Naive thymus-derived CD4-positive, alpha-beta T cell (primary cell): Measurements from ENCODE around the gene SRGAP1. TPM values are rescaled to one million over a fixed set of nuclear protein-coding genes. Genes with fewer than 3 reads are reported as not detected.

Experiments used
- ATAC-seq: fragments of 150-1000 bp; cut with Tn5 transposase; 2 replicates; pipeline ENCODE4 v1.10.0; 2021; ENCODE audit warnings: mild to moderate bottlenecking, moderate library complexity
- CTCF ChIA-PET: fragments of 350-600 bp; sonication (Branson Sonifier 250); formaldehyde crosslinking; loops from one replicate; lab custom pipeline; 2021; ENCODE audit warnings: antibody characterized with exemption; lab: Charles Lee
- POLR2A ChIA-PET: fragments of 350-600 bp; sonication (Branson Sonifier 250); formaldehyde crosslinking; loops from one replicate; lab custom pipeline; 2021; ENCODE audit warnings: antibody characterized with exemption, inconsistent platforms; lab: Charles Lee
- DNase-seq, 9 donors: peaks; one replicate each; pipeline versions ENCODE4 v3.0.0 to v3.0.0-alpha.2; 2020 to 2022; ENCODE audit warnings: mixed read lengths in 1 of 9
- H3K27ac ChIP-seq: one replicate; pipeline ENCODE4 v1.7.0; 2013; ENCODE audit warnings: mild to moderate bottlenecking, low read depth, low read length, moderate library complexity
- H3K27me3 ChIP-seq, 2 donors: one replicate each; pipeline ENCODE4 v1.7.0; 2013; ENCODE audit warnings: low read length in 2 of 2, mild to moderate bottlenecking in 2 of 2, moderate library complexity in 2 of 2; ENCODE audit not compliant: control insufficient read depth in 2 of 2, insufficient read depth in 2 of 2
- H3K36me3 ChIP-seq, 3 experiments: 1 replicate in 2 of 3; 2 replicates in 1 of 3; pipeline ENCODE4 v1.7.0; 2013; ENCODE audit warnings: low read length in 3 of 3, mild to moderate bottlenecking in 3 of 3, moderate library complexity in 1 of 3; ENCODE audit not compliant: insufficient read depth in 3 of 3, control insufficient read depth in 2 of 3
- H3K4me1 ChIP-seq, 2 donors: one replicate each; pipeline ENCODE4 v1.7.0; 2013; ENCODE audit warnings: low read length in 2 of 2, mild to moderate bottlenecking in 2 of 2, moderate library complexity in 1 of 2; ENCODE audit not compliant: control insufficient read depth in 2 of 2, insufficient read depth in 2 of 2
- H3K4me3 ChIP-seq: 2 replicates; pipeline ENCODE4 v1.7.0; 2013; ENCODE audit warnings: mild to moderate bottlenecking, low read length
- H3K9me3 ChIP-seq, 3 experiments: 1 replicate in 2 of 3; 2 replicates in 1 of 3; pipeline ENCODE4 v1.7.0; 2013; ENCODE audit warnings: low read length in 3 of 3; ENCODE audit not compliant: control insufficient read depth in 2 of 3
- H3K27ac Mint-ChIP-seq, 9 donors: one replicate each; pipeline ENCODE4 v1.8.0; 2020 to 2022; ENCODE audit warnings: mixed read lengths in 9 of 9, mild to moderate bottlenecking in 8 of 9, moderate library complexity in 5 of 9, inconsistent platforms in 2 of 9
- H3K27me3 Mint-ChIP-seq, 5 donors: one replicate each; pipeline ENCODE4 v1.8.0; 2021 to 2022; ENCODE audit warnings: mixed read lengths in 5 of 5, mild to moderate bottlenecking in 1 of 5
- H3K36me3 Mint-ChIP-seq, 5 donors: one replicate each; pipeline ENCODE4 v1.8.0; 2020 to 2022; ENCODE audit warnings: mixed read lengths in 5 of 5, mild to moderate bottlenecking in 3 of 5, inconsistent platforms in 1 of 5
- H3K4me1 Mint-ChIP-seq, 7 donors: one replicate each; pipeline ENCODE4 v1.8.0; 2020 to 2022; ENCODE audit warnings: mixed read lengths in 7 of 7, mild to moderate bottlenecking in 3 of 7, inconsistent platforms in 1 of 7
- H3K4me3 Mint-ChIP-seq, 10 donors: one replicate each; pipeline ENCODE4 v1.8.0; 2020 to 2022; ENCODE audit warnings: mild to moderate bottlenecking in 10 of 10, mixed read lengths in 10 of 10, moderate library complexity in 6 of 10, inconsistent platforms in 2 of 10
- H3K9me3 Mint-ChIP-seq, 11 donors: one replicate each; pipeline ENCODE4 v1.8.0; 2020 to 2022; ENCODE audit warnings: mixed read lengths in 11 of 11, mild to moderate bottlenecking in 4 of 11, inconsistent platforms in 1 of 11, moderate library complexity in 1 of 11
- intact Hi-C, 2 donors: fragments of 100-400 bp; cut with micrococcal nuclease; formaldehyde crosslinking; loops; one replicate each; pipeline ENCODE4 v1.15.1; 2023
- polyA plus RNA-seq, 2 donors: library from polyadenylated mRNA; unstranded; fragments of 300-500 nt; fragmentation: Illumina TruSeq; gene quantifications; one replicate each; pipeline ENCODE4 v1.2.3, GENCODE V29; 2021
- total RNA-seq, 6 experiments: library from RNA in 5 of 6; stranded (reverse) in 5 of 6; gene quantifications; 1 replicate in 5 of 6; 2 replicates in 1 of 6; pipeline ENCODE4 v1.2.3 and lab custom pipeline; 2021 to 2026

The SRGAP1 gene
- total and polyA plus RNA-seq, 7 experiments from 2014 or later, result 0.01 to 0.47 (median 0.08) TPM

- ChIA-PET POLR2A (interaction anchor here (0.5 kb wide), 1 partner anchor 243 kb away, joined by 3 read pairs; no protein-coding TSS in a partner anchor), CTCF (no interaction called here)
- Histone ChIP-seq H3K27ac (no peak overlapping the region), H3K9me3 (no peaks in the 10 kb centered on the region), H3K36me3 (no peaks in the 10 kb centered on the region), H3K4me1 (no peaks in the 10 kb centered on the region), H3K27me3 (no peaks in the 10 kb centered on the region), H3K4me3 (no peak overlapping the region)
- intact Hi-C loops, result no loop called here
- H3K4me1 Mint-ChIP-seq, result no peaks in the 10 kb centered on the region
- ATAC-seq (no peak), DNase-seq (no peak)
- no peak overlapping the region for H3K4me3 Mint-ChIP-seq
- no peak overlapping the region for H3K27ac Mint-ChIP-seq
- peaks cover 0 to 11% (median 6%) of the 10 kb centered on the region in 5 donors for H3K36me3 Mint-ChIP-seq
- peaks cover 0 to 2% (median 0%) of the 10 kb centered on the region in 11 donors for H3K9me3 Mint-ChIP-seq
- peaks cover 0 to 3% (median 0%) of the 10 kb centered on the region in 5 donors for H3K27me3 Mint-ChIP-seq
Observed at GRCh38 chr12:64178122-64178521, 333.6 kb downstream of the SRGAP1 start.

DNA sequence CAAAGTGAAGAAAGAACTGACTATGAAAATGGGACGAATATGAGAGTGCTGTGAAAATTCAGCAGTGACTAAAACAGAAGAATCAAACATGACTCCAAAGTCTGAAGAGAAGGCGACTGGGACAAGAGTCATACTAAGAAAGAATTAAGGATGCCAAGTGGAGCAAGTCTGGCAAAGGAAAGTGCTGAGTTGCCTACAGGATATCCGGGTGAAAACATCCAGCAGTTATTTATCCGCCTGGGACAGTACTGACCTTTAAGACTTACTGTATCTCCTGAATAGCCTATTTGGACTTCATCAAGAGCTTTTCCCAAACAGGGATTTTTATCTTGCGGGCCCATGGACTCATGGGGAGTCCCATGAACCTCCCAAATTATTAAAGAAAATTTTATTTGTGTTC lies 336.5 kb downstream of the SRGAP1 start:
- Mint-ChIP-seq H3K4me3 (no peak overlapping the region), H3K27ac (no peak overlapping the region), H3K36me3 (peaks cover 0 to 28% (median 20%) of the 10 kb centered on the region in 5 donors), H3K9me3 (peaks cover 0 to 2% (median 0%) of the 10 kb centered on the region in 11 donors), H3K4me1 (no peaks in the 10 kb centered on the region), H3K27me3 (peaks cover 0 to 3% (median 0%) of the 10 kb centered on the region in 5 donors)
- no peak overlapping the region for H3K4me3 ChIP-seq
- ChIA-PET POLR2A (no interaction called here), CTCF (no interaction called here)
- ATAC-seq, result no peak
- H3K9me3 ChIP-seq, result no peaks in the 10 kb centered on the region
- H3K4me1 ChIP-seq, result no peaks in the 10 kb centered on the region
- no peak for DNase-seq
- no peaks in the 10 kb centered on the region for H3K27me3 ChIP-seq
- H3K36me3 ChIP-seq, result no peaks in the 10 kb centered on the region
- H3K27ac ChIP-seq, result no peak overlapping the region
- intact Hi-C loops, result no loop called here

- DNase-seq (no peak), ATAC-seq (no peak)
- intact Hi-C loops, result no loop called here
Observed at GRCh38 chr12:64181430-64182291, 337.2 kb downstream of the SRGAP1 start.

GRCh38 chr12:64184216-64184615 lies 339.7 kb downstream of the SRGAP1 start:
- Histone ChIP-seq H3K4me1 (no peaks in the 10 kb centered on the region), H3K9me3 (no peaks in the 10 kb centered on the region), H3K36me3 (no peaks in the 10 kb centered on the region), H3K27me3 (no peaks in the 10 kb centered on the region), H3K4me3 (no peak overlapping the region), H3K27ac (no peak overlapping the region)
- H3K9me3 Mint-ChIP-seq, result peaks cover 0 to 2% (median 0%) of the 10 kb centered on the region in 11 donors
- ATAC-seq, result no peak
- no peak for DNase-seq
- H3K27me3 Mint-ChIP-seq, result peaks cover 0 to 2% (median 0%) of the 10 kb centered on the region in 5 donors
- ChIA-PET POLR2A (interaction anchor here (0.9 kb wide), 1 partner anchor 199 kb away, joined by 3 read pairs; no protein-coding TSS in a partner anchor), CTCF (interaction anchor here (0.6 kb wide), 1 partner anchor 364 kb away, joined by 5 read pairs; no protein-coding TSS in a partner anchor)
- H3K4me3 Mint-ChIP-seq, result no peak overlapping the region
- peaks cover 0 to 43% (median 30%) of the 10 kb centered on the region in 5 donors for H3K36me3 Mint-ChIP-seq
- intact Hi-C loops, result no loop called here
- H3K27ac Mint-ChIP-seq, result no peak overlapping the region
- no peaks in the 10 kb centered on the region for H3K4me1 Mint-ChIP-seq

More at GRCh38 chr12:64181430-64182291, 337.2 kb downstream of the SRGAP1 start:
- CTCF ChIA-PET, result no interaction called here
- H3K4me1 Mint-ChIP-seq, result no peaks in the 10 kb centered on the region
- peaks cover 0 to 28% (median 20%) of the 10 kb centered on the region in 5 donors for H3K36me3 Mint-ChIP-seq
- POLR2A ChIA-PET, result no interaction called here
- Histone ChIP-seq H3K36me3 (no peaks in the 10 kb centered on the region), H3K9me3 (no peaks in the 10 kb centered on the region), H3K4me1 (no peaks in the 10 kb centered on the region), H3K27me3 (no peaks in the 10 kb centered on the region), H3K4me3 (no peak overlapping the region), H3K27ac (no peak overlapping the region)
- no peak overlapping the region for H3K27ac Mint-ChIP-seq
- no peak overlapping the region for H3K4me3 Mint-ChIP-seq
- H3K27me3 Mint-ChIP-seq, result peaks cover 0 to 3% (median 0%) of the 10 kb centered on the region in 5 donors
- H3K9me3 Mint-ChIP-seq, result peaks cover 0 to 2% (median 0%) of the 10 kb centered on the region in 11 donors

DNA sequence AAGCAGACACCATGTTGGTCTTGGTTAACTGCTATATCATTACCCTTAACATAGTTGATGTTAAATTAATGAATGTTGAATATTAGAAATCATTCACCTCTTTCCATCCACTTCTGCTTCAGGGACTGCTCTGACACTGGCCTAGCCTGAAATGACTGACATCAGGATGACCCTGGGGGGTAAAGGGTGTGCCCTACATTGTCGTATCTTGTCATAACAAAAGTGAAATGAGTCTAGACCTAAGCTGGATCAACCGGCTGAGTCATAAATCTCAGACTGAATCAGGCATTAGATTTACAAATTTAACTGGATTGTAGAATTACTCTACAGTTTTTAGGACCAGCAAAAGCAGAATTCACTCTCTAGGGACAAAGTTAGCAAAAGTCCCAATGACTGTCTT lies 342.3 kb downstream of the SRGAP1 start:
- Histone ChIP-seq H3K4me1 (no peaks in the 10 kb centered on the region), H3K9me3 (no peaks in the 10 kb centered on the region), H3K27me3 (no peaks in the 10 kb centered on the region), H3K27ac (no peak overlapping the region), H3K36me3 (no peaks in the 10 kb centered on the region), H3K4me3 (no peak overlapping the region)
- intact Hi-C loops, result no loop called here
- peaks cover 0 to 50% (median 32%) of the 10 kb centered on the region in 5 donors for H3K36me3 Mint-ChIP-seq
- CTCF ChIA-PET, result no interaction called here
- ATAC-seq (no peak), DNase-seq (no peak)
- peaks cover 0 to 2% (median 0%) of the 10 kb centered on the region in 11 donors for H3K9me3 Mint-ChIP-seq
- H3K27me3 Mint-ChIP-seq, result no peaks in the 10 kb centered on the region
- H3K4me3 Mint-ChIP-seq, result no peak overlapping the region
- no peak overlapping the region for H3K27ac Mint-ChIP-seq
- POLR2A ChIA-PET, result no interaction called here
- H3K4me1 Mint-ChIP-seq, result peaks cover 0 to 1% (median 0%) of the 10 kb centered on the region in 7 donors

- Mint-ChIP-seq H3K4me1 (peaks cover 0 to 1% (median 0%) of the 10 kb centered on the region in 7 donors), H3K9me3 (peaks cover 0 to 2% (median 0%) of the 10 kb centered on the region in 11 donors), H3K36me3 (peaks cover 3 to 52% (median 32%) of the 10 kb centered on the region in 5 donors), H3K27ac (no peak overlapping the region), H3K27me3 (no peaks in the 10 kb centered on the region), H3K4me3 (no peak overlapping the region)
- Histone ChIP-seq H3K4me1 (no peaks in the 10 kb centered on the region), H3K27me3 (no peaks in the 10 kb centered on the region), H3K36me3 (peaks cover 0 to 1% (median 0%) of the 10 kb centered on the region in 3 experiments), H3K4me3 (no peak overlapping the region), H3K27ac (no peak overlapping the region), H3K9me3 (no peaks in the 10 kb centered on the region)
- ATAC-seq (no peak), DNase-seq (no peak)
- ChIA-PET CTCF (no interaction called here), POLR2A (no interaction called here)
- intact Hi-C loops, result no loop called here
Observed at GRCh38 chr12:64187370-64187769, 342.9 kb downstream of the SRGAP1 start.
